CD4-positive, alpha-beta T cell treated with Interleukin-6 at 100 ng/mL for 8 hours (primary cell): Measurements from ENCODE around the gene ERLEC1.
"Not testable (repeated sequence)": the region's sequence is repeated elsewhere in the genome, so short reads cannot be mapped to it uniquely, and the experiment has no call there.

ENCODE experiments used
- DNase-seq: peaks from one replicate; pipeline ENCODE4 v3.0.0-alpha.2; 2020; ENCODE audit warnings: mixed read lengths, low spot score

The ERLEC1 gene, protein sequence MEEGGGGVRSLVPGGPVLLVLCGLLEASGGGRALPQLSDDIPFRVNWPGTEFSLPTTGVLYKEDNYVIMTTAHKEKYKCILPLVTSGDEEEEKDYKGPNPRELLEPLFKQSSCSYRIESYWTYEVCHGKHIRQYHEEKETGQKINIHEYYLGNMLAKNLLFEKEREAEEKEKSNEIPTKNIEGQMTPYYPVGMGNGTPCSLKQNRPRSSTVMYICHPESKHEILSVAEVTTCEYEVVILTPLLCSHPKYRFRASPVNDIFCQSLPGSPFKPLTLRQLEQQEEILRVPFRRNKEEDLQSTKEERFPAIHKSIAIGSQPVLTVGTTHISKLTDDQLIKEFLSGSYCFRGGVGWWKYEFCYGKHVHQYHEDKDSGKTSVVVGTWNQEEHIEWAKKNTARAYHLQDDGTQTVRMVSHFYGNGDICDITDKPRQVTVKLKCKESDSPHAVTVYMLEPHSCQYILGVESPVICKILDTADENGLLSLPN

DNA sequence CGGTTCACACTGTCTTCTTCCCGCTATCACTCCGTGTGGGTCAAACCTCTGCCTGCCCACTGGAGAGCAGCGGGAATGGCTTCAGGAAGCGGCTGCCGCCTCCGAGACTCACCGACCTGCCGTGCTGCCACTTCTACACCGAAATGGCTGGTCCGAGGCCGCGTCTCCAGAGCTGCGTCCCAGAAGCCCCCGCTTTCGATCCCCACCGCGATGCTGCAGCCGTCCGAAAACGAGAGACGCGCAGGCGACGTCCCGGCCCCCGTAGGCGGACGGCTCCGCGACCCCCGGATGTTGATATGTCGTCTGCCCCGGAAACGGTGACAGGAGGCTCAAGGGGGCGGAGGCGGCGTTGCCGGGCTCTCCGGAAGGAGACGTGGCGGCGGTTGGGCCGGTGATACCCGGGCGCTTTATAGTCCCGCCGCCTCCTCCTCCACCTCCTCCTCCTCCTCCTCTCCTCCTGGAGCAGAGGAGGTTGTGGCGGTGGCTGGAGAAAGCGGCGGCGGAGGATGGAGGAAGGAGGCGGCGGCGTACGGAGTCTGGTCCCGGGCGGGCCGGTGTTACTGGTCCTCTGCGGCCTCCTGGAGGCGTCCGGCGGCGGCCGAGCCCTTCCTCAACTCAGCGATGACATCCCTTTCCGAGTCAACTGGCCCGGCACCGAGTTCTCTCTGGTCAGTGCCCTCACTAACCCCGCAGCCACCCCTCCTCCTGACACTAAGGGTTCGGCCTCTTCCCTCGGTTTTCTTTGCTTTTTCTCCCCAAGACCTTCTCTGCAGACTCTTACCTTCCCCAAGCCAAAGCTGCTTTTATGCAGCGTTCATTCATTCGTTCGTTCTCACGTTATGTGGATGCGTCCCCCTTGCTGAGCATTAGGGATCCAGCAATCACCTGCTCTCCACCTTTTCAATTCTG is at the start of gene ERLEC1, which contains the start of gene ASB3:
ERLEC1 (plus strand) TSS at position 340 of the 909 bp plus-strand sequence; CDS start at position 507, 167 bp downstream.
ASB3 (minus strand) TSS at position 249 of the 909 bp plus-strand sequence. CDS start 21,381 bp downstream, outside the sequence.
- DNase-seq: peak; percentile 84

DNA sequence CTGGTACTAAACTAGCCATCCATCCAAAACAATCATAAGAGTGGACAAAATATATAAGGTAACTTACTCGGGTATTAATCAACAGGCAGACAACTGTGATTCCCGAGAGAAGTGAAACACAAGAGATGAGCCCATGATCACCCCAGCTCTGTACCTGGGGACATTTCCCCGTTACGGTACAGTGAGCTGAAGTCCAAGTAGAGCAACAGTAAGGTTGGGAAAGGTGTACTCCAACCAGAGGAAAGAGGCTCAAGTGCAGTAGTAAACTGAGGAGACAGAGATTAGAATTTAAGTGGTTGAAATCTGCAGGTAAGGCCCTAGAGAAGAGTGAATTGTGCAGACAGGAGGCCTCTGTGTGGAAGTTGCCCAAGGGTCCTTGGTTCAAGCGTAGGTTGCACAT is 49.8 kb upstream of the ERLEC1 start:
- no peak for DNase-seq

DNA sequence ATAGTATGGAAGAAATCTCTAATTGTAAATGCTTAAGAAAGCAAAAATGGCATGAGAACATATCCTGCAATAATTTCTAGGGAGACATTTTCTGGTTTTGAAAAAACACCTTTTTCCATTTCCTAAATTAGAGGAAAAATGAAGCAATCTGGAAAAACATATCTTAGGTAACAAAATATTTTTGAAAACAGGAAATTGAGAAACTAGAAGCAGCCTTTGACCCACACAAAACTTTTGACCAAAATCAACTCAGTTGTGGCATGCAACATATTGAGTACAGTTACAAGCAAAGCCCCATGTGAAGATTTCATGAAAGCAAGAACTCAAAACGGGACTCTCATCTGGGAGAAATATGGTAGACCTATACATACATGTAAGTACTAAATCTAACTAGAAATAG is 47.8 kb upstream of the ERLEC1 start:
- DNase-seq: no peak

DNA sequence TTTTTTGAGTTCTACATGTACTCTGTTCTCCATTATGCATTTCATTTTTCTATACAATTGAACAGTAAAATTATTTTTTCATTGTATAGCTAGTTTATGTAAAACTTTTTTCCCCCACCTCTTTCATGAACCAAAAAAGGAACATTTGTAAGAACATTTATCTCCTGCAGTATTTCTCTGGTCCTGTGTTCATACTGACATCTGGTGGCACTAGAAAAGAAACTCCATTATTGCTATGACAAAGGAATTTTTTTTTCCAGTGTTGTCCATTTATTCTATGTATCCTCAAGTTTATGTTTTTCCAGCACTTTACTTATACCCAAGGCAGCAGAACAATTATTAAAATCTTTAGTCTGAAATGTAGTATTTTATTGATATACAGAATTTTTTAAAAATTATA is 46.7 kb upstream of the ERLEC1 start:
- DNase-seq: no peak

DNA sequence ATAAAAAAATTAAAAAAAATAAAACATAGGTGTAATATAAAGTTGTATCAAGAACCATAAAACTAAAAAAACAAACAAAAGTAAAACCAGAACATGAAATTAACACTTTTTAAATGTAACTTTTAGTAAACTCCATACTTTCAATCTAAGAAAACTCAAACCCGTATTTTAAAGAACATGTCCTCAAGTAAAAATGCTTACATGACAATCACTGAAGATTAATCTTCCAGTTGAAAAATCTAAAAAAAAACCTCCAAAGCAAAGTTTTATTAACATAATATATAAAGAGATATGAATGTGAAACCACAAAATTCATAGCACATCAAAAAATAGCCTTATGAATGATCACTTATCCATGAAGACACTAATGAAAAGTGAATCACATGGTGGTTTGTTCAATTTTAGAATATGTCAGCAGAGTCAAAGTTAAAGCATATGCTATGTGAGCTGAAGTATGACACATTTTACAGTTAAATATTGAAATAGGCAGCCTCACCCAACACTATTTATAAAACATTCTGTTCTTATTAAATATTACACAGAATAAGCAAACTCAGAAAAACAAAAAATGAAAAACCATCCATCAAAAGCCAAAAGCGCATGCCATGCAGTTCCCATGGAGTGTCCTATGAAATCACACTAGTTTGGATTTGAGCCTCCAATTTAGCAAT is 42.3 kb upstream of the ERLEC1 start:
- DNase-seq: no peak

DNA sequence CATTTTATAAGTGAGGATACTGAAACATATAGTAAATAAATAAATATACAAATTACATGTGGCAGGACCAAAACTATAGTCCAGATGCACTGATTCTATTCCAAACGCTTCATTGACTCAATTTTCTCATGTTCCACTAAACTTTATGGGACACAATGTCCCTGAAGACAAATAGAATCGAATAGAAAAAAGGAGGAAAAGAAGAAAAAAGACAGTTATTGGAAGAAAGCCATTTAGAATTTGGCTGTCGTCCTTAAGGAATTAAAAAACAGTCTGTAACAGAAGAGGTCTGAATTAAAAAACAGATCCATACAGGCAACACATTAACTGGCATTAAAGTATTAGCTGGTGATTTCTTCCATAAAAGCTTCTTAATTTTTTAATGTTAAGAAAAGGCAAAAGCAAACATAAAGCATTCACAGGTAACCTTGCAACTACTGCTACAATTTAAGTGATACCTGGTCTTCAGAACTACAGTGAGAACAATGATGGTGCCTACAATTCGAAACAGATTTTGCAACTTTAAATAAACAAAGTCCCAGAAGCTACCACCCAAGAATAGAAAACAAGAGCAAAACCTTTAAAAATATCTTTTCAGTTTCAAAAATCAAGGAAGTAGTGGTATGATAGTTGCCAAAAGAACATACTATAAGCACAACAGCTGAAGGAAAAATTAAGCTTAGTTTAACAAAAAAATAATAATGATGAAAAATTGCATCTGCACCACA is 36.6 kb upstream of the ERLEC1 start:
- DNase-seq: no peak

DNA sequence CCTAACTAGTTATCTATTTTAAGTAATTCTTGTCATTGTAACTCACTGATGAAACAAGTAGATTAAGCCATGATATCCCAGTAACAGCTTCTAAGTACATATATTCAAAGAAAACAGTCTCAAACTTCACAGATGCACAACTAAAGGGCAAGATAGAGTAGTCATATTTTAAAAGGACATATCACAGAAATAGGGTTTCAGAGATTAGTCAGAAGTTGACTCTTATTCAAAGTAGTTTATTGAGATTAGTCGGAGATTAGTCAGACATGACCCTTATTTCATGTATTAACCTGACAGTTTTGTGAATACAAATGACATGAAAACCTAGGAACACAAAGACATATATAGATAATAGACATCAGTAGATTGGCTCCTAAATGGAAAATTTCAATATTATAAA is 35.1 kb upstream of the ERLEC1 start:
- no peak for DNase-seq

DNA sequence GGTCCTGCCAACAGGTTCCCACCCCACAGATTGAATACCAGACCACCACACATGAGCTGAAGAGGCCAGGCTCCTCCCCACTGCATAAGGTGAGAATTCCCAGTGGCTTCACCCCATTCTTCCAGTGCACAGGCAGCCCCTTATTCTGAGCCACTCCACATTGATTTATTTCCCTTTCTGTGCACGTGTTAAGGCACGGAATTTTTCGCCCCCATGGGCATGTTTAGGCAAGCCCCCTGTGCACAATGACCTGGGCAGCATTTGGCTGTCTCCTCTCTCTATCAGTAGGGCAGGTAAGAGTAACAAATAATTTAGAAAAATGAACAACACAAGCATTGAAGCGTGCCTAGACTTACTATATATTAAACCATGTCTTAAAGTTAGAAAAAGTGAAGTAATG is 34.5 kb upstream of the ERLEC1 start:
- DNase-seq: no peak

DNA sequence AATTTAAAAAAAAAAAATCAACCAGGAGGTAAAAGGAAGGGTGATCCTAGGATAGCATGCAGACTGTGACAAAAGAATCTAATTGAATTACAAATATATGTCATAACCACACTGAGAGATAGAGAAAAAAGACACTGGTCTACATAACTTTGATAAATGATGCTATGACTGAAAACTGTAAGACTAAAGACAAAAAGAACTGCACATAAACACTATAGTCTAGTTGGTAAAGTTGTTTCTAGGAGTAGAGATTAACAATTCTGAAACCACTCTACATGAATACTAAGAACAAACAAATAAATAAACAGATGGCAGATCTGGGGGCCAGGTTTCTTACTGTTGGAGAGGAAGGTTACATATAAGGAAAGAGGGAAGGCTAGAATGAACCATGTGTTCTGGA is 33.8 kb upstream of the ERLEC1 start:
- no peak for DNase-seq

DNA sequence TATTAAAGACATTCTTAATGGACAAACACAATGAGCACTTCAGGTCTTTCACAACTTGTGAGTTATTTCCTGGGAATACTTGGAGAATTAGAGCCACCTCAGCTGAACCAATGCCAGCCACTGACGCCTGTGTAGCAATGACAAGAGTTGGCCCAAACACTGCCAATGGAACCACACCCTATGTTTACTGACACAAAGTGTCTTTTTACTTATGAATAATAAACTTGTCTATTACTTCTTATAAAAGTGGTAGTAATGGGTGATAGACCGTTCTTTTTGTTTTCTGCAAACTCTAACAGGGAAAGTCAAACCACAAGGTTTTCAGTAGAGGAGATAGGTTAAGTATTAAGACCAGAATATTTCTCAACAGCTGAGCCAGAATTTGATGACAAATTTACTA is 31.7 kb upstream of the ERLEC1 start:
- no peak for DNase-seq

DNA sequence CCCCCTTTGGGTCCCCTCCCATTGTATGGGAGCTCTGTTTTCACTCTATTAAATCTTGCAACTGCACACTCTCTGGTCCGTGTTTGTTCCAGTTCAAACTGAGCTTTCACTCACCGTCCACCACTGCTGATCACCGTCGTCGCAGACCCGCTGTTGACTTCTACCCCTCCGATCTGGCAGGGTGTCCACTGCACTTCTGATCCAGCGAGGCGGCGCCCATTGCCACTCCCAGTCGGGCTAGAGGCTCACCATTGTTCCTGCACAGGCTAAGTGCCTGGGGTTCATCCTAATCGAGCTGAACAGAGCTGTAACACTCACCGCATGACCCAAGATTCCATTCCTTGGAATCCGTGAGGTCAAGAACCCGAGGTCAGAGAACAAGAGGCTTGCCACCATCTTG is 30.2 kb upstream of the ERLEC1 start:
- no peak for DNase-seq

DNA sequence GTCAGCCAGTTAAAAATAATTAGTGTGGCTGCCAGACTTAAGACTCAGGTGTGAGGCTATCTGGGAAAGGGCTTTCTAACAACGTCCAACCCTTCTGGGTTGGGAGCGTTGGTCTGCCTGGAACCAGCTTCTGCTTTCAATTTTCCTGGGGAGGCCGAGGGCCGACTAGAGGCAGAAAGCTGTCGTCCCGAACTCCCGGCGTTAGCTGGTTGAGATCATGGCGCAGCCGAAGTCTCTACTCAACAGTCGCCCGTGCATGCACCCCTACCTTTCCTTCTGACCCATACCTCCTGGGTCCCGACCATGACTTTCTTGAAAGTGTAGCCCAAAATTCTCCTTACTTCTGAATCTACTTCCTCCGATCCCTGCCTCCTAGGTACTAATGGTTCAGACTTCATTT is 29.6 kb upstream of the ERLEC1 start:
- DNase-seq: not testable (repeated sequence)

DNA sequence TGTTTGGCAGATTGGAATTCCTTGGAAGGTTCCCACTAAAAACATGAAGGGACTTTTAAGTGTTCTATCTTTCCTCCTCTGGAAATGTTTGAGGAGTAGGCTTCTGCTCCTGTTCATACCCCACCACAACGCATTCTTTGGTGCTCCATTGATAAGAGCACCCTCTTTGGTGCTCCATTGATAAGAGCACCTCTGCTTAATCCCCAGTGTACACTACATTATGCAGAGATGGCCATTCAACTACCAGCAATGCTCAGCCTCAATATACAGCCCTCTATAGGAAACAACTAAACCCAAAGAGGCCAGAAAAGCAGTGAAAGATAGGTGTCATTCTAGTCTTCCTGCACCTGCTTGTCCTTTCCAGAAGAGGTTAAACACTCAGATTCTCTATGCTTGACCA is 21.1 kb upstream of the ERLEC1 start:
- no peak for DNase-seq

DNA sequence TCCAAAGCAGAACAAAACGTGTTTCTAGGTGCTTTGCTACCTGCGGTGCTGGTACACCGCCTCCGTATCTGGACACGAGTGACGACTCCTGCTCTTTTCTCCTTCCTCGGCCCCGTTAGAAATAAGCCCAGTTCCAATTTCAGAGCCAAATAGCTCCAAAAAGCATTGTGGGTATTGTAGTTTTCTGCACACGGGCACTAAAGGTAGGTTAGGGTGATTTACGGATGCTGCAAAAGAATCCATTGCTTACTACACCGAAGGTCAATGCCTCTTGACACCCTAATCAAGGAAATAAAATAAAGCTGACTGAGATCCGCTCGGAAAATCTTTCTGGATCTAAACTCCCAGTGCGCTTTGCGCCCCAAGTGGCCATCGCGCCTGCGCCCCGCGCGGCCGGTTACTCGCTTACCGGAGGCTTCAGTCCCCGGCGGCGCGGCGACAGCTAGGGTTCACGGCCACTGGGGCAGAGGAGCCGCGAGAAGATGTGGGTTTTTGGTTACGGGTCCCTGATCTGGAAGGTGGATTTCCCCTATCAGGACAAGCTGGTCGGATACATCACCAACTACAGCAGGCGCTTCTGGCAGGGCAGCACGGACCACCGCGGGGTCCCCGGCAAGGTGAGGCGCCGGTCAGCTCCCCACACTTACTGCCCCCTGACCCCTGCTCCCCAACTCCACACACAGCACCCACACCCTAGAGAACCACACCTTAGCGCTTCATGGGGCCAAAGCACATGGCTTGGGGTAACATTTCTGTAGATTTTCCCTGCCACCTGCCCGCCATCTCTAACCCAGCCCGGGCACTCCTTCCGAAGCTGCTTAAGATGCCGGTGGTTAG is 19.2 kb upstream of the ERLEC1 start, which contains the start of gene CHAC2:
CHAC2 (plus strand) TSS at position 400 of the 837 bp plus-strand sequence; CDS start at position 483, 83 bp downstream.
- peak; percentile 78 for DNase-seq

DNA sequence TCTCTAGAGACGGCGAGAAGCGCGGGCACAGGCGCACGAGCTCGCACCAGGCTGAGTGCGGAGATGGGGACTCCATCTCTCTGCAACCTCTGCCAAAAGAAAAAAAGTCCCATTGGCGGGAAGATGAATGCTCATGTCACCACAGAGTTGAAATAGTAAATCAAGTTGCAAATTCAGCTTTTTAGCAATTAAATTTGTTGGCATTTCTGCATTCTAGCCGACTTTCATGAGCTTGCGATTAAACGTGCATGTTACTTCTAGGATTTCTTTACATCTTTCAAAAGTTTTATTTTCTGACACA is 18.7 kb upstream of the ERLEC1 start:
- peak; percentile 44 for DNase-seq

DNA sequence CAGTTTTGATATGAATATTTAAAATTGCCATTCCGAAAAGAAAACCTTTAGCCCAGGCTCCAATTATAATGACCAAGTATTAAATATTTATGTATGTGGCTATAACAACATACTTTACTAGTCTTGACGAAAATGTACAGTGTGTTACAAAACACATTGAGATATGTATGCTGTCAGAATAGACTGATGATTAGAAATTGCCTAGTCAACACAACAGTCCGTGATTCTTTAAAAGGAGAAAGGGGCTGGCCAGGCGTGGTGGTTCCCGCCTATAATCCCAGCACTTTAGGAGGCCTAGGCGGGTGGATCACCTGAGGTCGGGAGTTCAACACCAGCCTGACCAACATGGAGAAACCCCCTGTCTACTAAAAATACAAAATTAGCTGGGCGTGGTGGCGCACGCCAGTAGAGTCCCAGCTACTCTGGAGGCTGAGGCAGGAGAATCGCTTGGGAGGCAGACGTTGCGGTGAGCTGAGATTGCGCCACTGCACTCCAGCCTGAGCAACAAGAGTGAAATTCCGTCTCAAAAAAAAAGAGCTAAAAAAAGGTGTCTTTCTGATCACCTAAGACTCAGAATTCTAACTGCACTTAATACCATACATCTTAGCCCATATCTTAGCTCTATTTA is 17.4 kb upstream of the ERLEC1 start:
- DNase-seq: no peak

DNA sequence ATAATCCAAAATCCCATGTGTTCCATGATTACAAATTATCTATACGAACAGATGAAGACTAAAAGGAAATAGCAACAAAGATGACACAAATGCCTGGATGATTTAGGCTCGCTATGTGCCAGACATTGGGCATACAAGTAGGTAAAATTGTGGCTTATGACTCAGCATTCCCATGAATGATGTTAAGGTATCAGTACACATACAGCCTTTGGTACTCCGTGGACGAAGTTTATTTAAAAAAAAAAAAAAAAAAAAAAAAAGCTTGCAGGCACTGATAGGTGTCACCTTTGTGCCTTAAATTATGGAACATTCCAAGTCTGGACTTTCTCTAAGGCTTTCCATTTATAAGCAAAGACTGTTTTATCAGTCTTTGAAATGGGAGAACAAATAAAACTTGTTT is 16.6 kb upstream of the ERLEC1 start:
- DNase-seq: no peak

DNA sequence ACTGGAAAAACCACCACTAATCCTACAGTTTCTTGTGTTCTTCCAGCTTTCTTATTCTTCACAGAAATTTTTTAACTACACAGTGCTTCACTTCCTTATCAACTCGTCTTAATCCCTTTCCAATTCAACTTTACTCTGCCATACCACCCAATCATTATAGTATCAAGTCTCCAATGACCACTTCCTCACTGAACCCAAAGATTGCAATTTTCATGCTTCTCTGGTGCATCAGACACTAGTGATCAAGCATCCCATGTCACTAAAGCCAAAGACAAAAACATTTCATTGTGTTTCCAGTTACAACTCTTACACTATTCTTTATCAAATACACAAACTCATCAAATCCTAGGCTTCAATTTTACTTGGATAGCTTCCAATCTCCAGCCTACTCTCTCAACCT is 9.7 kb upstream of the ERLEC1 start:
- DNase-seq: no peak

DNA sequence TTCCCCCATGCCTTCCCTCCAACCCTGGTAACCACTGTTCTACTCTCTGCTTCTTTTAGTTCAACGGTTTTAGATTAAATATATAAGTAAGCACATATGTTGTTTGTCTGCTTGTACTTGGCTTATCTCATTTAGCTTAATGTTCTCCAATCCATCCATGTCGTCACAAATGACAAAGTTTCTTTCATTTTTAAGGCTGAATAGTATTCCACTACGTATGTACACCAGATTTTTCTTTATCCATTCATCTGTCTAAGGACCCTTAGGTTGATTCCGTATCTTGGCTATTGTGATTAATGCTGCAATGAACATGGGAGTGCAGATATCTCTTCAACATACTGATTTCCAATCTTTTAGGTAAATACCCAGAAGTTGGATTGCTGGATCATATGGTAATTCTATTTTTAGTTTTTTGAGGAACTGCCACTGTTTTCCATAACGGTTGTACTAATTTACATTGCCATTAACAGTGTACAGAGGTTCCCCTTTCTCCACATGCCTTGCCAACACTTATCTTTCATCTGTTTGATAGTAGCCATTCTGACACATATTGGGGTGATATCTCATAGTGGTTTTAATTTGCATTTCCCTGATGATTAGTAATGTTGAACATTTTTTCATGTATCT is 8.2 kb upstream of the ERLEC1 start:
- no peak for DNase-seq

DNA sequence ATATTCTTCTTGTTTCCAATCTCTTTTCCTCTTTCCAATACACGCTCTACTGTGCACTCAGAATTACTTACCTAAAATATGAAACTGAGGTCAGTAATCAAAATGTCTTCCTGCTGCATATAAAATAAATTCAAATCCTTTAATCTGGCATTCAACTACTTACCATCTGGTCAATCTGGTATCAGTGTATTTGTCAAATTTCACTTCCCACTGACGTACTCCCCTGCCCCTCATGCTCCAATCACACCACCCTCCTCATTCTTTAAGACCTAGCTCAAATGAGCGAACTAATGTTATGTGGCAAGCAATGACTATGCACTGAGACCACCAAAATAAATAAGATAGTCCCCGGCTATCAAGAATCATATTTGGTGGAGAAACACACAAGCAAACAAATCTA is 6.8 kb upstream of the ERLEC1 start:
- no peak for DNase-seq
